Nephron progenitor cell (in vitro differentiated cells): ENCODE results near the gene AVPR1B.

ENCODE experiments used
- DNase-seq: peaks from one replicate; pipeline ENCODE4 v3.0.0; 2021
- H3K27ac Mint-ChIP-seq: 2 replicates; pipeline ENCODE4 v1.8.0; 2021; ENCODE audit warnings: mild to moderate bottlenecking, moderate library complexity, mixed read lengths
- H3K27me3 Mint-ChIP-seq: 2 replicates; pipeline ENCODE4 v1.8.0; 2021; ENCODE audit warnings: mild to moderate bottlenecking, low read depth, mixed read lengths; ENCODE audit not compliant: poor library complexity
- H3K36me3 Mint-ChIP-seq: 2 replicates; pipeline ENCODE4 v1.8.0; 2021; ENCODE audit warnings: low read depth, mixed read lengths
- H3K4me1 Mint-ChIP-seq: 2 replicates; pipeline ENCODE4 v1.8.0; 2021; ENCODE audit warnings: mixed read lengths
- H3K4me3 Mint-ChIP-seq: 2 replicates; pipeline ENCODE4 v1.8.0; 2021; ENCODE audit warnings: mild to moderate bottlenecking, moderate library complexity, mixed read lengths
- H3K9me3 Mint-ChIP-seq: 2 replicates; pipeline ENCODE4 v1.8.0; 2021; ENCODE audit warnings: mild to moderate bottlenecking, moderate library complexity, mixed read lengths
- TF ChIP-seq, protein P1 (sequence below): fragments of 200-600 bp; sonication (generic); IDR thresholded peaks from 2 replicates; pipeline ENCODE4 v1.5.0; 2021; ENCODE audit warnings: antibody characterized with exemption

Gene AVPR1B

DNA sequence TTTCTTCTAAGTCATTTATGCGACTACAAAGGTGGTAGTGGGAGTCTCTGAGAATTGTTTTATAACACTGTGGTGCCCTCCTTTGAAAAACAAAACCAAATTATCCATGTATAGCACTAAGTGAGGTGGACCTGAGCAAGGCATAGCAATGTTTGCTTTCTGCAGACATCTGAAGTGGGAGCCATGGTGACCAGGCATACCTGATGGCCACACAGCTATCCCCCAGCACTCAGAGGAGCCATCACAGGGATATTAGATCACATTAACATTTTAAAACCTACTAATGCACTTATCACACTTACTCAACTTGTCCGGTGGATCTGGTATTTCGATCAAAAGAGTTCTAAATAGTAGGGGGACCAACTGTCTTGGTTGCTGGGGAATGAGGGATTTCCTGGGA, 24.8 kb upstream of the AVPR1B start:
- Mint-ChIP-seq H3K4me1 (peaks cover 43% of the 10 kb centered on the region), H3K4me3 (no peak overlapping the region), H3K9me3 (peaks cover 20% of the 10 kb centered on the region), H3K27ac (no peak overlapping the region), H3K36me3 (no peaks in the 10 kb centered on the region), H3K27me3 (peaks cover 11% of the 10 kb centered on the region)
- TF ChIP-seq, protein P1, sequence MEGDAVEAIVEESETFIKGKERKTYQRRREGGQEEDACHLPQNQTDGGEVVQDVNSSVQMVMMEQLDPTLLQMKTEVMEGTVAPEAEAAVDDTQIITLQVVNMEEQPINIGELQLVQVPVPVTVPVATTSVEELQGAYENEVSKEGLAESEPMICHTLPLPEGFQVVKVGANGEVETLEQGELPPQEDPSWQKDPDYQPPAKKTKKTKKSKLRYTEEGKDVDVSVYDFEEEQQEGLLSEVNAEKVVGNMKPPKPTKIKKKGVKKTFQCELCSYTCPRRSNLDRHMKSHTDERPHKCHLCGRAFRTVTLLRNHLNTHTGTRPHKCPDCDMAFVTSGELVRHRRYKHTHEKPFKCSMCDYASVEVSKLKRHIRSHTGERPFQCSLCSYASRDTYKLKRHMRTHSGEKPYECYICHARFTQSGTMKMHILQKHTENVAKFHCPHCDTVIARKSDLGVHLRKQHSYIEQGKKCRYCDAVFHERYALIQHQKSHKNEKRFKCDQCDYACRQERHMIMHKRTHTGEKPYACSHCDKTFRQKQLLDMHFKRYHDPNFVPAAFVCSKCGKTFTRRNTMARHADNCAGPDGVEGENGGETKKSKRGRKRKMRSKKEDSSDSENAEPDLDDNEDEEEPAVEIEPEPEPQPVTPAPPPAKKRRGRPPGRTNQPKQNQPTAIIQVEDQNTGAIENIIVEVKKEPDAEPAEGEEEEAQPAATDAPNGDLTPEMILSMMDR, result no peak
- DNase-seq, result no peak

GRCh38 chr1:206136241-206136640, 19.1 kb upstream of the AVPR1B start:
- TF ChIP-seq, protein P1, result no peak
- no peaks in the 10 kb centered on the region for H3K36me3 Mint-ChIP-seq
- peaks cover 11% of the 10 kb centered on the region for H3K27me3 Mint-ChIP-seq
- DNase-seq, result no peak
- H3K4me3 Mint-ChIP-seq, result no peak overlapping the region
- H3K4me1 Mint-ChIP-seq, result peaks cover 5% of the 10 kb centered on the region
- peaks cover 16% of the 10 kb centered on the region for H3K9me3 Mint-ChIP-seq
- peak overlapping the region; percentile 49 for H3K27ac Mint-ChIP-seq

GRCh38 chr1:206135248-206135647, 18.1 kb upstream of the AVPR1B start:
- no peak overlapping the region for H3K27ac Mint-ChIP-seq
- H3K4me3 Mint-ChIP-seq, result no peak overlapping the region
- DNase-seq, result no peak
- H3K4me1 Mint-ChIP-seq, result peaks cover 5% of the 10 kb centered on the region
- H3K27me3 Mint-ChIP-seq, result peaks cover 14% of the 10 kb centered on the region
- H3K9me3 Mint-ChIP-seq, result peaks cover 9% of the 10 kb centered on the region
- H3K36me3 Mint-ChIP-seq, result no peaks in the 10 kb centered on the region
- TF ChIP-seq, protein P1, result no peak

DNA sequence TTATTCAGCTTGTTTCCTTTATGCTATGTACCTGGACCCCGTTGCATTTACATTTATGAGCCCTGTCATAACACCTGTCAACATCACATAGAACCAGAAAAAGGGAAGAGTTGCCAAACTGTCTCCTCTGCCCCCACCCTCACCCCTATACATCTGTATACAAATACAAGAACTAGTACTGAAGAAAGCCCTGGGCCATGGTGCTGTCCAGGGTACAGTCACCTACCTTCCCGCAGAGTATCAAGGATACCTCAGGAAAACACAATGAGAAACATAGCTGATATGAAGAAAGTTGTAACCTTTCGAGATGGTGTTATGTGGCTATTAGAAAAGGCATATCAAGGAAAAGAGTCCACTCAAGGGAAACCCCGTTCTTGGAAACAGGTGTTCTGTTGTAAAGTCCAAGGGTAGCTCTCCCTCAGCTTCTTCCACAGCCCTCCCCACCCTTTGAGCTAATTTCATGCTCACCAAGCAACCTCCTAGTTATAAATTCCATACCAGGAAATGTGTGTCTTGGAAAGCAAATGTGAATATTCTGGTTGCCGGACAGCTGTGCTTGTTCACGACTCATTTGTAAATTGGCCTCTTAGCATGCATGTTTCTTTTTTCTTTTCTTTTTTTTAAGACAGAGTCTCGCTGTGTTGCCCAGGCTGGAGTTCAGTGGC, 16.7 kb upstream of the AVPR1B start:
- no peak for DNase-seq
- H3K4me3 Mint-ChIP-seq, result no peak overlapping the region

GRCh38 chr1:206131037-206131436, 13.8 kb upstream of the AVPR1B start:
- Mint-ChIP-seq H3K36me3 (no peaks in the 10 kb centered on the region), H3K9me3 (no peaks in the 10 kb centered on the region), H3K27me3 (peaks cover 13% of the 10 kb centered on the region), H3K4me3 (no peak overlapping the region), H3K27ac (no peak overlapping the region), H3K4me1 (peaks cover 5% of the 10 kb centered on the region)
- TF ChIP-seq, protein P1, result no peak
- DNase-seq, result no peak

More for the DNA sequence above, 16.7 kb upstream of the AVPR1B start:
- no peaks in the 10 kb centered on the region for H3K36me3 Mint-ChIP-seq
- H3K27me3 Mint-ChIP-seq, result peaks cover 15% of the 10 kb centered on the region
- TF ChIP-seq, protein P1, result no peak
- H3K4me1 Mint-ChIP-seq, result peaks cover 5% of the 10 kb centered on the region
- H3K9me3 Mint-ChIP-seq, result peaks cover under 1% of the 10 kb centered on the region
- H3K27ac Mint-ChIP-seq, result peak overlapping the region; percentile 31

GRCh38 chr1:206128196-206128595, 11.0 kb upstream of the AVPR1B start:
- H3K4me1 Mint-ChIP-seq, result no peaks in the 10 kb centered on the region
- H3K9me3 Mint-ChIP-seq, result peaks cover 13% of the 10 kb centered on the region
- peaks cover 26% of the 10 kb centered on the region for H3K27me3 Mint-ChIP-seq
- no peaks in the 10 kb centered on the region for H3K36me3 Mint-ChIP-seq
- TF ChIP-seq, protein P1, result no peak
- no peak overlapping the region for H3K27ac Mint-ChIP-seq
- DNase-seq, result no peak
- H3K4me3 Mint-ChIP-seq, result no peak overlapping the region
